Measurements from ENCODE around the gene PIK3R5.

The PIK3R5 gene

DNA sequence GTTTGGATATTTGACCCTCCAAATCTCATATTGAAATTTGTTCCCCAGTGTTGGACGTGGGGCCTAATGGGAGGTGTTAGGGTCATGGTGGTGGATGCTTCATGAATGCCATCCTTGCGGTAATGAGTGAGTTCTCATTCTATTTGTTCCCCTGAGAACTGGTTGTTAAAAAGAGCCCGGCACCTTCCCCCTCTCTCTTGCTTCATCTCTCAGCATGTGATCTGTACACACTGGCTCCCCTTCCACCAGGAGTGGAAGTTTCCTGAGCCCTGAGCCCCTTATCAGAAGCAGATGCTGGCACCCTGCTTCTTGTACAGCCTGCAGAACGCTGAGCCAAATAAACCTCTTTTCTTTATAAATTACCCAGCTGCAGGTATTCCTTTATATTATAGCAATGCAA is 123.7 kb downstream of the PIK3R5 start:
- Histone ChIP-seq H3K9me2 (replicated peaks; ENCODE audit: control insufficient read depth, low read length) (no peaks in the 10 kb centered on the region), H3K4me2 (ENCODE audit: low read length) (no peak overlapping the region), H3K36me3 (ENCODE audit: control insufficient read depth, low read length) (no peaks in the 10 kb centered on the region), H4K20me1 (ENCODE audit: control insufficient read depth, insufficient read depth, low read depth, low read length) (no peaks in the 10 kb centered on the region), H3K4me1 (ENCODE audit: control insufficient read depth, low read length) (no peaks in the 10 kb centered on the region), H3K27me3 (ENCODE audit: control insufficient read depth, low read length) (peaks cover 3% of the 10 kb centered on the region), H3K4me3 (ENCODE audit: low read length) (no peak overlapping the region), H3F3A (ENCODE audit: control insufficient read depth, insufficient read depth) (no peaks in the 10 kb centered on the region), H3K9me3 (ENCODE audit: control insufficient read depth, insufficient read depth, low read length) (no peaks in the 10 kb centered on the region), H3K27ac (ENCODE audit: low read depth, low read length) (no peak overlapping the region), H3K79me2 (ENCODE audit: control insufficient read depth, low read length) (no peaks in the 10 kb centered on the region)
- TF ChIP-seq EZH2phosphoT487 (IDR thresholded peaks at IDR 0.05; ENCODE audit: borderline replicate concordance, low read length): no peak
- TF ChIP-seq, protein P1, sequence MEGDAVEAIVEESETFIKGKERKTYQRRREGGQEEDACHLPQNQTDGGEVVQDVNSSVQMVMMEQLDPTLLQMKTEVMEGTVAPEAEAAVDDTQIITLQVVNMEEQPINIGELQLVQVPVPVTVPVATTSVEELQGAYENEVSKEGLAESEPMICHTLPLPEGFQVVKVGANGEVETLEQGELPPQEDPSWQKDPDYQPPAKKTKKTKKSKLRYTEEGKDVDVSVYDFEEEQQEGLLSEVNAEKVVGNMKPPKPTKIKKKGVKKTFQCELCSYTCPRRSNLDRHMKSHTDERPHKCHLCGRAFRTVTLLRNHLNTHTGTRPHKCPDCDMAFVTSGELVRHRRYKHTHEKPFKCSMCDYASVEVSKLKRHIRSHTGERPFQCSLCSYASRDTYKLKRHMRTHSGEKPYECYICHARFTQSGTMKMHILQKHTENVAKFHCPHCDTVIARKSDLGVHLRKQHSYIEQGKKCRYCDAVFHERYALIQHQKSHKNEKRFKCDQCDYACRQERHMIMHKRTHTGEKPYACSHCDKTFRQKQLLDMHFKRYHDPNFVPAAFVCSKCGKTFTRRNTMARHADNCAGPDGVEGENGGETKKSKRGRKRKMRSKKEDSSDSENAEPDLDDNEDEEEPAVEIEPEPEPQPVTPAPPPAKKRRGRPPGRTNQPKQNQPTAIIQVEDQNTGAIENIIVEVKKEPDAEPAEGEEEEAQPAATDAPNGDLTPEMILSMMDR (IDR thresholded peaks at IDR 0.05; ENCODE audit: low read depth, low read length, poor library complexity, severe bottlenecking): no peak

DNA sequence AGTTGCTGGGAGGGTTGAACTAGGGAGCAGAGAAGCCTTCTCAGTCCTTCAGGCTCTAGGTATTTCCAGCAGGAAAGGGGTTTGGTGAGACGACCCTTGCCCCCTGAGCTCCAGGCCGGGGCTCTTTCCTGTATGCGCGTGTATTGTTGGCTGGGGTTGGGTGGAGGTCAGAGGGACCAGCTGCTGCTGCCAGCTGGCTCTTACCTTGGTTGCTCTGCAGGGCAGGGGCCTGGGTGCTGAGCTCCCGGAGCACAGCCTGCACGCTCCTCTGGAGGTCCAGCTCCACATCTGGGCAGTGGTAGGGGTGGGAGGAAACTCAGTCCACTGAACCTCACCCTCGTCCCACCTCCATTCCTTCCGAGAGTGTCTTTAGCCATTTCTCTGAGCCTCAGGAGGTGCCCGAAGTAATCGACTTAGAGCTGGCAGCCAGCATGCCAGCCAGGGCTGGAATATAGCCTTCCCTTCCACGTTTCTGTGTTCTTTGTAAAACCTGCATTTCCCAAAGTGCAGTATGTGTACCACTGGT is 126.0 kb downstream of the PIK3R5 start:
- Histone ChIP-seq H3F3A (ENCODE audit: control insufficient read depth, insufficient read depth) (no peaks in the 10 kb centered on the region), H4K20me1 (ENCODE audit: control insufficient read depth, insufficient read depth, low read depth, low read length) (no peaks in the 10 kb centered on the region), H3K4me3 (ENCODE audit: low read length) (no peak overlapping the region), H3K27me3 (ENCODE audit: control insufficient read depth, low read length) (peaks cover 3% of the 10 kb centered on the region), H3K4me1 (ENCODE audit: control insufficient read depth, low read length) (no peaks in the 10 kb centered on the region), H3K4me2 (ENCODE audit: low read length) (no peak overlapping the region), H3K79me2 (ENCODE audit: control insufficient read depth, low read length) (no peaks in the 10 kb centered on the region), H3K36me3 (ENCODE audit: control insufficient read depth, low read length) (no peaks in the 10 kb centered on the region), H3K9me2 (replicated peaks; ENCODE audit: control insufficient read depth, low read length) (no peaks in the 10 kb centered on the region), H3K9me3 (ENCODE audit: control insufficient read depth, insufficient read depth, low read length) (no peaks in the 10 kb centered on the region), H3K27ac (ENCODE audit: low read depth, low read length) (no peak overlapping the region)
- no peak for TF ChIP-seq EZH2phosphoT487 (IDR thresholded peaks at IDR 0.05; ENCODE audit: borderline replicate concordance, low read length)
- TF ChIP-seq, protein P1 (IDR thresholded peaks at IDR 0.05; ENCODE audit: low read depth, low read length, poor library complexity, severe bottlenecking): no peak

DNA sequence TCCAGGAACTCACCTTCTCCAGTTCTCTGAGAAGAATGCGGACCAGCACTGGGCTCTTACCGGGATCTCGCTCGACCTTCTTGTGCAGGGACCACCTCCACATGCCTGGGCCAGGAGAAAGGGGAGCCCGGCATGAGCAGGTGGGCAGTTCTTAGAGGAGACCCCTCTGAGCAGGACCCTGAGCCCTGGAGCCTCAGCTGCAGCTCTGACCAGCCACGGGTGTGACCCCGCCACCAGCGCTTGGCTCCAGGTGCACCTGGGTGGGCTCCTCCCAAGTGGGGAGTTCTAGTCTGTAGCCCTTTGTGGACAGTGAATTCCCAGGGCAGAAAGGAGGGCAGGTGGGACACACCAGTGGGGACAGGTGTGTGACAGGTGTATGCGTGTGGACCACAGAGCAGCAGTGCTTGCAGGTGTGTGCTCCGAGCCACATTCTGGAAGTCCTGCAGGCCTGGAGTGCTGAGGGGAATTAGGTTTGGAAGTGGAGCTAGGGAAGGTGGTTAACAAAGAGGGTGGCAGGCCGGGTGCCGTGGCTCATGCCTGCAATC is 126.9 kb downstream of the PIK3R5 start:
- Histone ChIP-seq H3K9me2 (replicated peaks; ENCODE audit: control insufficient read depth, low read length) (no peaks in the 10 kb centered on the region), H3K4me2 (ENCODE audit: low read length) (no peak overlapping the region), H3F3A (ENCODE audit: control insufficient read depth, insufficient read depth) (no peaks in the 10 kb centered on the region), H3K27ac (ENCODE audit: low read depth, low read length) (no peak overlapping the region), H4K20me1 (ENCODE audit: control insufficient read depth, insufficient read depth, low read depth, low read length) (no peaks in the 10 kb centered on the region), H3K4me1 (ENCODE audit: control insufficient read depth, low read length) (no peaks in the 10 kb centered on the region), H3K9me3 (ENCODE audit: control insufficient read depth, insufficient read depth, low read length) (no peaks in the 10 kb centered on the region), H3K4me3 (ENCODE audit: low read length) (no peak overlapping the region), H3K79me2 (ENCODE audit: control insufficient read depth, low read length) (no peaks in the 10 kb centered on the region), H3K27me3 (ENCODE audit: control insufficient read depth, low read length) (peaks cover 3% of the 10 kb centered on the region), H3K36me3 (ENCODE audit: control insufficient read depth, low read length) (no peaks in the 10 kb centered on the region)
- TF ChIP-seq, protein P1 (IDR thresholded peaks at IDR 0.05; ENCODE audit: low read depth, low read length, poor library complexity, severe bottlenecking): no peak

Data from DOHH2 (cell line).